ENCODE data around the gene SLAMF1. TPM values are rescaled to one million over a fixed set of nuclear protein-coding genes. Genes with fewer than 3 reads are reported as not detected.

The SLAMF1 gene
- total RNA-seq, 1 donor from 2014 or later: not detected

- Mint-ChIP-seq H3K27ac (ENCODE audit: unreplicated experiment) (no peak overlapping the region), H3K27me3 (ENCODE audit: unreplicated experiment) (no peaks in the 10 kb centered on the region), H3K4me1 (ENCODE audit: unreplicated experiment) (no peaks in the 10 kb centered on the region), H3K9me3 (ENCODE audit: unreplicated experiment) (no peaks in the 10 kb centered on the region), H3K36me3 (ENCODE audit: unreplicated experiment) (no peaks in the 10 kb centered on the region), H3K4me3 (ENCODE audit: unreplicated experiment) (no peak overlapping the region)
- DNase-seq (ENCODE audit: extremely low spot score, unreplicated experiment): no peak
- no peak for TF ChIP-seq CTCF (IDR thresholded peaks at IDR 0.05)
These were observed 10.8 kb downstream of the SLAMF1 start for GRCh38 chr1:160636076-160636475.

- no peak overlapping the region for H3K27ac Mint-ChIP-seq (ENCODE audit: unreplicated experiment)
- no peak overlapping the region for H3K4me3 Mint-ChIP-seq (ENCODE audit: unreplicated experiment)
- H3K9me3 Mint-ChIP-seq (ENCODE audit: unreplicated experiment): no peaks in the 10 kb centered on the region
- H3K4me1 Mint-ChIP-seq (ENCODE audit: unreplicated experiment): no peaks in the 10 kb centered on the region
- no peak for TF ChIP-seq CTCF (IDR thresholded peaks at IDR 0.05)
- H3K36me3 Mint-ChIP-seq (ENCODE audit: unreplicated experiment): no peaks in the 10 kb centered on the region
- DNase-seq (ENCODE audit: extremely low spot score, unreplicated experiment): no peak
- H3K27me3 Mint-ChIP-seq (ENCODE audit: unreplicated experiment): no peaks in the 10 kb centered on the region
These were observed 12.0 kb downstream of the SLAMF1 start for GRCh38 chr1:160634543-160635491.

GRCh38 chr1:160633330-160633903 lies 13.4 kb downstream of the SLAMF1 start:
- Mint-ChIP-seq H3K4me1 (ENCODE audit: unreplicated experiment) (no peaks in the 10 kb centered on the region), H3K36me3 (ENCODE audit: unreplicated experiment) (no peaks in the 10 kb centered on the region), H3K27ac (ENCODE audit: unreplicated experiment) (no peak overlapping the region), H3K9me3 (ENCODE audit: unreplicated experiment) (no peaks in the 10 kb centered on the region), H3K4me3 (ENCODE audit: unreplicated experiment) (no peak overlapping the region), H3K27me3 (ENCODE audit: unreplicated experiment) (no peaks in the 10 kb centered on the region)
- TF ChIP-seq CTCF (IDR thresholded peaks at IDR 0.05): no peak
- no peak for DNase-seq (ENCODE audit: extremely low spot score, unreplicated experiment)

GRCh38 chr1:160631983-160632625 lies 14.7 kb downstream of the SLAMF1 start:
- no peak overlapping the region for H3K4me3 Mint-ChIP-seq (ENCODE audit: unreplicated experiment)
- TF ChIP-seq CTCF (IDR thresholded peaks at IDR 0.05): no peak

More at GRCh38 chr1:160631983-160632625, 14.7 kb downstream of the SLAMF1 start:
- Mint-ChIP-seq H3K27ac (ENCODE audit: unreplicated experiment) (no peak overlapping the region), H3K4me1 (ENCODE audit: unreplicated experiment) (no peaks in the 10 kb centered on the region), H3K27me3 (ENCODE audit: unreplicated experiment) (no peaks in the 10 kb centered on the region), H3K36me3 (ENCODE audit: unreplicated experiment) (no peaks in the 10 kb centered on the region), H3K9me3 (ENCODE audit: unreplicated experiment) (no peaks in the 10 kb centered on the region)
- no peak for DNase-seq (ENCODE audit: extremely low spot score, unreplicated experiment)
